ENCODE measurements around the gene LRRC14B. TPM values are rescaled to one million over a fixed set of nuclear protein-coding genes. Genes with fewer than 3 reads are reported as not detected.

Gene LRRC14B
- total RNA-seq, 1 experiment from 2014 or later, result not detected

DNA sequence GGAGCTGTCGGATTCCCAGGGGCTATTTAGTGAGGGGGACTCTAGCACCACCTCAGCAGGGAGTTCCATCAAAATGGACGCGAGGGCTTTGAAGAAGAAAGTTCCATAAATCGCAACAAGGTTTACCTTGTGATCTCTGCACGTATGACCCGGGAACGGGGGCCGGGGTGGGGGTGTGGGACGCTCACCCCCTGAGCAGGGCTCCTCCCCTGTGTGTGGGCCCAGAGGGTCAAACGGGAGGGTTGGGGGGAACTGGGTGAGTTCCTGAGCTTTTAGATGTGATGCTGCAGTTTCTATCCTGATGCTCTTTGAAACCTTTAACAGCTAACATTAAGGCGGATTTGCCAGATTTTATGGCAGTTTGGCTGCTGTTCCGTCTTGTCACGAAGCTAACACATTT, 18.9 kb upstream of the LRRC14B start:
- CTCF ChIA-PET, result no interaction called here
- H3K27me3 ChIP-seq (ENCODE audit: low read length), result no peaks in the 10 kb centered on the region
- H3K27ac ChIP-seq (ENCODE audit: low read length), result no peak overlapping the region
- TF ChIP-seq, protein P1, sequence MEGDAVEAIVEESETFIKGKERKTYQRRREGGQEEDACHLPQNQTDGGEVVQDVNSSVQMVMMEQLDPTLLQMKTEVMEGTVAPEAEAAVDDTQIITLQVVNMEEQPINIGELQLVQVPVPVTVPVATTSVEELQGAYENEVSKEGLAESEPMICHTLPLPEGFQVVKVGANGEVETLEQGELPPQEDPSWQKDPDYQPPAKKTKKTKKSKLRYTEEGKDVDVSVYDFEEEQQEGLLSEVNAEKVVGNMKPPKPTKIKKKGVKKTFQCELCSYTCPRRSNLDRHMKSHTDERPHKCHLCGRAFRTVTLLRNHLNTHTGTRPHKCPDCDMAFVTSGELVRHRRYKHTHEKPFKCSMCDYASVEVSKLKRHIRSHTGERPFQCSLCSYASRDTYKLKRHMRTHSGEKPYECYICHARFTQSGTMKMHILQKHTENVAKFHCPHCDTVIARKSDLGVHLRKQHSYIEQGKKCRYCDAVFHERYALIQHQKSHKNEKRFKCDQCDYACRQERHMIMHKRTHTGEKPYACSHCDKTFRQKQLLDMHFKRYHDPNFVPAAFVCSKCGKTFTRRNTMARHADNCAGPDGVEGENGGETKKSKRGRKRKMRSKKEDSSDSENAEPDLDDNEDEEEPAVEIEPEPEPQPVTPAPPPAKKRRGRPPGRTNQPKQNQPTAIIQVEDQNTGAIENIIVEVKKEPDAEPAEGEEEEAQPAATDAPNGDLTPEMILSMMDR (conservative IDR thresholded peaks at IDR 0.05; ENCODE audit: low read depth, low read length), result no peak
- TF ChIP-seq EZH2phosphoT487 (IDR thresholded peaks at IDR 0.05; ENCODE audit: borderline replicate concordance, low read length) (no peak), EZH2 (IDR thresholded peaks at IDR 0.05; ENCODE audit: low read length, unreplicated experiment) (no peak)
- peaks cover 24% of the 10 kb centered on the region for H3K4me1 ChIP-seq (ENCODE audit: insufficient read depth, low read length)
- H3K4me3 ChIP-seq (ENCODE audit: low read length), result no peak overlapping the region
- BruUV-seq (replicated peaks), result no TSS peak
- POLR2A ChIA-PET (ENCODE audit: unreplicated experiment), result no interaction called here
- intact Hi-C loops (cut with micrococcal nuclease), result no loop called here
- H3F3A ChIP-seq (ENCODE audit: low read length, unreplicated experiment), result no peaks in the 10 kb centered on the region
- no peak overlapping the region for H2AFZ ChIP-seq (ENCODE audit: low read length)
- no peak for DNase-seq
- no peaks in the 10 kb centered on the region for H3K9me3 ChIP-seq (ENCODE audit: low read length)
- no peaks in the 10 kb centered on the region for H3K79me2 ChIP-seq (ENCODE audit: low read length)
- H3K4me2 ChIP-seq (ENCODE audit: low read length), result no peak overlapping the region
- no peaks in the 10 kb centered on the region for H3K36me3 ChIP-seq (ENCODE audit: low read depth, low read length)
- no peaks in the 10 kb centered on the region for H3K9me2 ChIP-seq (replicated peaks; ENCODE audit: low read length)
- H4K20me1 ChIP-seq (ENCODE audit: low read length), result no peaks in the 10 kb centered on the region
- ATAC-seq, result no peak
- H3K9ac ChIP-seq (ENCODE audit: low read length), result no peak overlapping the region

DNA sequence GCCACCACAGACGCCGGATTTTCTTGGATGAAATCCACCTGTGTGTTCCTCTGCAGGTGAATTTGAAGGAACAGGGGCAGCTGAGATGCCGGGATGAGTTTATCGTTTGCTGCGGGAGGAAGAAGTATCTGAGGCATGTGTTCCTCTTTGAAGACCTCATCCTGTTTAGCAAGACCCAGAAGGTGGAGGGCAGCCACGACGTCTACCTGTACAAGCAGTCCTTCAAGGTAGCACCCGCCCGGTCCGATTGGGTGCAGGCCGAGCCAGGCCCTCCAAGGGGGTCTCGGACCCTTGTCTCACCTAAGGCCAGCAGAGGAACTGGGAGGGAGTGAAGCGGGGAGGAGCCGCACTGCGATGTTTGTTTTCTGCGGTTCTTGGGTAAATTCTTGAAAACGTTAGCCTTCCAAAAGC, 18.4 kb upstream of the LRRC14B start:
- H3K36me3 ChIP-seq (ENCODE audit: low read depth, low read length), result no peaks in the 10 kb centered on the region
- H3K79me2 ChIP-seq (ENCODE audit: low read length), result no peaks in the 10 kb centered on the region
- H3K9me3 ChIP-seq (ENCODE audit: low read length), result no peaks in the 10 kb centered on the region
- no peak overlapping the region for H3K9ac ChIP-seq (ENCODE audit: low read length)
- no peak overlapping the region for H3K4me3 ChIP-seq (ENCODE audit: low read length)
- H3K4me2 ChIP-seq (ENCODE audit: low read length), result no peak overlapping the region
- POLR2A ChIA-PET (ENCODE audit: unreplicated experiment), result no interaction called here
- H3K27ac ChIP-seq (ENCODE audit: low read length), result no peak overlapping the region
- intact Hi-C loops (cut with micrococcal nuclease), result no loop called here
- H2AFZ ChIP-seq (ENCODE audit: low read length), result no peak overlapping the region
- BruUV-seq (replicated peaks), result no TSS peak
- no peaks in the 10 kb centered on the region for H3K27me3 ChIP-seq (ENCODE audit: low read length)
- ATAC-seq (no peak), DNase-seq (no peak)
- H4K20me1 ChIP-seq (ENCODE audit: low read length), result no peaks in the 10 kb centered on the region
- CTCF ChIA-PET, result no interaction called here
- H3K9me2 ChIP-seq (replicated peaks; ENCODE audit: low read length), result no peaks in the 10 kb centered on the region
- H3F3A ChIP-seq (ENCODE audit: low read length, unreplicated experiment), result no peaks in the 10 kb centered on the region
- TF ChIP-seq EZH2 (IDR thresholded peaks at IDR 0.05; ENCODE audit: low read length, unreplicated experiment) (no peak), EZH2phosphoT487 (IDR thresholded peaks at IDR 0.05; ENCODE audit: borderline replicate concordance, low read length) (no peak)
- TF ChIP-seq, protein P1 (conservative IDR thresholded peaks at IDR 0.05; ENCODE audit: low read depth, low read length), result no peak
- peaks cover 20% of the 10 kb centered on the region for H3K4me1 ChIP-seq (ENCODE audit: insufficient read depth, low read length)

GRCh38 chr5:173392-174290, 17.7 kb upstream of the LRRC14B start:
- Histone ChIP-seq H3K9me3 (ENCODE audit: low read length) (no peaks in the 10 kb centered on the region), H3K27ac (ENCODE audit: low read length) (no peak overlapping the region), H3K79me2 (ENCODE audit: low read length) (no peaks in the 10 kb centered on the region), H4K20me1 (ENCODE audit: low read length) (no peaks in the 10 kb centered on the region), H3K9me2 (replicated peaks; ENCODE audit: low read length) (no peaks in the 10 kb centered on the region), H2AFZ (ENCODE audit: low read length) (no peak overlapping the region), H3K9ac (ENCODE audit: low read length) (no peak overlapping the region), H3K4me3 (ENCODE audit: low read length) (no peak overlapping the region), H3K27me3 (ENCODE audit: low read length) (0 out of 2 replicates have a peak, but pooled peaks cover 3% of the 10 kb centered on the region), H3K4me2 (ENCODE audit: low read length) (no peak overlapping the region), H3K36me3 (ENCODE audit: low read depth, low read length) (no peaks in the 10 kb centered on the region), H3F3A (ENCODE audit: low read length, unreplicated experiment) (no peaks in the 10 kb centered on the region), H3K4me1 (ENCODE audit: insufficient read depth, low read length) (peaks cover 12% of the 10 kb centered on the region)
- DNase-seq (no peak), ATAC-seq (no peak)
- TF ChIP-seq, protein P1 (conservative IDR thresholded peaks at IDR 0.05; ENCODE audit: low read depth, low read length), result no peak
- TF ChIP-seq EZH2 (IDR thresholded peaks at IDR 0.05; ENCODE audit: low read length, unreplicated experiment) (no peak), EZH2phosphoT487 (IDR thresholded peaks at IDR 0.05; ENCODE audit: borderline replicate concordance, low read length) (no peak)
- no TSS peak for BruUV-seq (replicated peaks)
- intact Hi-C loops (cut with micrococcal nuclease), result no loop called here
- ChIA-PET POLR2A (ENCODE audit: unreplicated experiment) (no interaction called here), CTCF (no interaction called here)

Measured in PC-3 (cell line).